GF-D8 (cell line): ENCODE results near the gene SLC2A4.
A peak's percentile ranks its signal among the peaks of the same experiment; 100 is the strongest.
"Not testable (repeated sequence)": the region's sequence is repeated elsewhere in the genome, so short reads cannot be mapped to it uniquely, and the experiment has no call there.

ENCODE experiments used
- DNase-seq: peaks from one replicate; lab custom pipeline; 2025; lab: John Stamatoyannopoulos, UW

Gene SLC2A4

GRCh38 chr17:7281074-7281952 lies at the start of gene SLC2A4:
Gene SLC2A4, plus strand, starts transcription at chr17:7281718. Its CDS starts 217 bp downstream, at chr17:7281935.
- DNase-seq = peak; percentile 57

- DNase-seq = no peak
Observed at GRCh38 chr17:7232114-7232513, 49.4 kb upstream of the SLC2A4 start.

- no peak for DNase-seq
Observed at GRCh38 chr17:7233701-7234082, 47.8 kb upstream of the SLC2A4 start.

GRCh38 chr17:7234083-7234951 lies 47.2 kb upstream of the SLC2A4 start, which contains the start of gene DVL2:
Gene DVL2, minus strand, starts transcription at chr17:7234517. Its CDS starts 255 bp downstream, at chr17:7234262.
- DNase-seq = peak; percentile 58

GRCh38 chr17:7235693-7236665 lies 45.5 kb upstream of the SLC2A4 start:
- no peak for DNase-seq

GRCh38 chr17:7236808-7237207 lies 44.7 kb upstream of the SLC2A4 start:
- DNase-seq = no peak

GRCh38 chr17:7237266-7237760 lies 44.2 kb upstream of the SLC2A4 start:
- no peak for DNase-seq

GRCh38 chr17:7237761-7238419 lies 43.6 kb upstream of the SLC2A4 start:
- no peak for DNase-seq

GRCh38 chr17:7238420-7239090 lies 43.0 kb upstream of the SLC2A4 start:
- no peak for DNase-seq

- peak; percentile 89 for DNase-seq
Observed at GRCh38 chr17:7239091-7240027, 42.2 kb upstream of the SLC2A4 start, which contains the start of gene PHF23. Gene PHF23, minus strand, starts transcription at chr17:7239457. Its CDS starts 178 bp downstream, at chr17:7239279.

GRCh38 chr17:7240375-7240774 lies 41.1 kb upstream of the SLC2A4 start:
- DNase-seq = no peak

- DNase-seq = no peak
Observed at GRCh38 chr17:7241090-7241733, 40.3 kb upstream of the SLC2A4 start.

GRCh38 chr17:7241783-7242716 lies 39.5 kb upstream of the SLC2A4 start, which contains the start of gene GABARAP:
Gene GABARAP, minus strand, starts transcription at chr17:7242449. Its CDS starts 119 bp downstream, at chr17:7242330.
- peak; percentile 42 for DNase-seq

- peak; percentile 57 for DNase-seq
Observed at GRCh38 chr17:7242717-7243452, 38.6 kb upstream of the SLC2A4 start.

- DNase-seq = no peak
Observed at GRCh38 chr17:7243453-7243729, 38.1 kb upstream of the SLC2A4 start.

- DNase-seq = not testable (repeated sequence)
Observed at GRCh38 chr17:7243838-7244237, 37.7 kb upstream of the SLC2A4 start.

- no peak for DNase-seq
Observed at GRCh38 chr17:7246779-7247178, 34.7 kb upstream of the SLC2A4 start.
